Prostate gland (tissue), 2 donors: ENCODE results near the gene GFOD2. TPM values are rescaled to one million over a fixed set of nuclear protein-coding genes. Genes with fewer than 3 reads are reported as not detected.

ENCODE experiments used
- DNase-seq: peaks from one replicate; pipeline ENCODE4 v3.0.0-alpha.2; 2019; ENCODE audit warnings: low spot score
- H3K27ac ChIP-seq, 2 donors: fragments of 200-600 bp; sonication (generic); 2 replicates each; pipeline ENCODE4 v1.5.1; 2017 to 2019
- H3K27me3 ChIP-seq: fragments of 200-600 bp; sonication (generic); replicated peaks from 2 replicates; pipeline ENCODE4 v1.5.1; 2019; ENCODE audit not compliant: insufficient read depth
- H3K36me3 ChIP-seq, 2 donors: fragments of 200-600 bp; sonication (generic); 1 replicate in 1 of 2; 2 replicates in 1 of 2; pipeline versions ENCODE4 v1.5.1 to v1.8.1; 2017 to 2019
- H3K4me1 ChIP-seq: fragments of 200-600 bp; sonication (generic); replicated peaks from 2 replicates; pipeline ENCODE4 v1.5.1; 2019
- H3K4me3 ChIP-seq, 2 donors: fragments of 200-600 bp; sonication (generic); 2 replicates each; pipeline ENCODE4 v1.5.1; 2017 to 2019
- H3K9me3 ChIP-seq: fragments of 200-600 bp; sonication (generic); 2 replicates; pipeline ENCODE4 v1.5.1; 2017
- CTCF ChIP-seq, 4 experiments: fragments of 200-600 bp in 2 of 4; fragments of 450-650 bp in 2 of 4; sonication (generic) in 2 of 4; IDR thresholded peaks; 1 replicate in 3 of 4; 2 replicates in 1 of 4; pipeline ENCODE4 v1.5.1; 2016 to 2019; ENCODE audit warnings: antibody characterized with exemption in 4 of 4, mild to moderate bottlenecking in 2 of 4, moderate library complexity in 2 of 4
- POLR2A ChIP-seq: fragments of 450-650 bp; IDR thresholded peaks from one replicate; pipeline ENCODE4 v1.6.1; 2016; ENCODE audit warnings: antibody characterized with exemption, mild to moderate bottlenecking
- POLR2AphosphoS5 ChIP-seq: sonication (generic); formaldehyde crosslinking; IDR thresholded peaks from one replicate; pipeline ENCODE4 v1.6.1; 2017; ENCODE audit warnings: antibody characterized with exemption
- WGBS: methylation state at CpG from one replicate; pipeline ENCODE4 v1.1.5; 2018; 5-methylcytosine and 5-hydroxymethylcytosine counted together
- intact Hi-C: fragments of 100-400 bp; cut with DNase I; formaldehyde crosslinking; loops from one replicate; pipeline ENCODE4 v1.14.2; 2022
- total RNA-seq, 2 donors: library from RNA; depleted of rRNA; stranded (reverse); fragments of >200 nt; gene quantifications; one replicate each; pipeline ENCODE4 v1.1.0, GENCODE V29; 2016

The GFOD2 gene
- total RNA-seq, 2 donors from 2014 or later: 16.0 to 27.4 TPM

DNA sequence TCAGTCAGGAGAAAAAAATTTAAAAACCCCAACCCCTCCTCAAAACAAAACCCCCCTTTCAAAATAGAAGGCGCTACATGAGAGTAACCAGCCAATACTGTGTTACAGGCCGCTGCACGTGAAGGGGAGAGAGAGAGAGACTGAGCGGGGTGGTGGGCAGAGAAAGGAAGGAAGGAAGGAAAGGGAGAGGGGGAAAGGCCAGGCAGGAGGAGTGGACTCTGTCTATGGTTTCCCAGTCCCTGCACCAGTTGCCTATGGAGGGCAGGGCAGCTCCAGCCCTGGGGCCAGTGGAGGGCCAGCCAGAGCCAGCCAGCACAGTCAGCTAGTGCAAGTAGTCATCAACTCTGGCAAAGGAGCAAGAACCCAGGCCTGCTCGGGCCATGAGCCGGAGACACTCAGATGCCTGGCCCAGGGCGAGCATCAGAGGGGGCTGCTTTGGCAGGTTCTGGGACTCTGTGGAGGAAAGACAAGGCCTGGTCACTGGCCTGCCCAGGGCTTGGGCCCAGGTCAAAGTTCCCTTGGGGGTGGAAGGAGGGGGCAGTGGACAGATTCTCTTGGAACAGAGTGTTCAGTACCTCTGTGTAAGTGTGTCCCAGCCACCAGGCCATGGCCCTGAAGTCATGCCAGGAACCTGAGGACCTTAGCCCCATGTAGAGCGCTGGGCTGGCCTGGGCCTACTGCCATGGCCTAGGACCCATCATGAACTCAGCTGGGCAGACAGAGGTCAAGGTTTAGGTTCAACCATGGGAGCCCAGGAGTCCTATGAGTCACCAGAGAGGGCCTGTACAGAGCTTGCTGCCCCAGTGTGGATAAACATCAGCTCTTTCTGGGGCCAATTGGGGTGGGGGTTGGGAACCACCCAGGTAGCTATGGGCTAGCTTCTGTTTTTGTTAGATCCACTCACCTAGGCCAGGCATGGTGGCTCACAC, 7.3 kb upstream of the GFOD2 start:
- intact Hi-C loops: no loop called here

DNA sequence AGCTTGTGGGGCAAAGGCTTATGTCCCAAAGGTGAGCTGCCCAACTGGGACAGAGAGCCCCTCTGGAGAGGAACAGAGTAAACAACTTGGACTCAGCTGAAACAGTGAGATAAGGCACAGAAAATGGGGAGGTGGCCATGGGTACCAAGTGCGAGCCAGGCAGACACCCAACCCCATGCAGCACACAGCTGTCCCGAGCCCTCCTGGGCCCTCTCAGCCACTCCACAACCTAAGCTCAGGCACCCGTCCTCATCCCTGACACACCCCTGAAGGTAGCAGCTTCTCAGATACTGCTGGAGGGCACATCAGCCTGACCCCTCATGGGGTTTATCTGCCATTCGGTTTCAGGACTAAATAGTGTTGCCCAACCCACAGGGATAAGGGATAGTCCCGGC, 4.8 kb upstream of the GFOD2 start:
- 93% methylated on average over 5 of the region's 5 CpGs for WGBS
- H3K4me3 ChIP-seq: no peak overlapping the region
- intact Hi-C loops: no loop called here
- TF ChIP-seq POLR2AphosphoS5 (no peak), POLR2A (no peak), CTCF (IDR thresholded peaks at IDR 0.05) (no peak)
- no peaks in the 10 kb centered on the region for H3K9me3 ChIP-seq
- H3K27me3 ChIP-seq: no peaks in the 10 kb centered on the region
- no peak for DNase-seq
- H3K4me1 ChIP-seq: no peaks in the 10 kb centered on the region
- no peak overlapping the region for H3K27ac ChIP-seq
- H3K36me3 ChIP-seq: peaks cover 0 to 10% of the 10 kb centered on the region in 2 donors

More for the DNA sequence above, 7.3 kb upstream of the GFOD2 start:
- no peak overlapping the region for H3K27ac ChIP-seq
- H3K9me3 ChIP-seq: no peaks in the 10 kb centered on the region
- H3K36me3 ChIP-seq: peaks cover 7 to 16% of the 10 kb centered on the region in 2 donors
- TF ChIP-seq POLR2AphosphoS5 (no peak), CTCF (IDR thresholded peaks at IDR 0.05) (no peak), POLR2A (no peak)
- no peak overlapping the region for H3K4me3 ChIP-seq
- H3K4me1 ChIP-seq: no peaks in the 10 kb centered on the region
- no peaks in the 10 kb centered on the region for H3K27me3 ChIP-seq
- 96% methylated on average over 8 of the region's 8 CpGs for WGBS
- no peak for DNase-seq

- intact Hi-C loops: no loop called here
- Histone ChIP-seq H3K27ac (no peak overlapping the region), H3K4me1 (no peaks in the 10 kb centered on the region), H3K4me3 (no peak overlapping the region), H3K36me3 (peaks cover 0 to 4% of the 10 kb centered on the region in 2 donors), H3K9me3 (no peaks in the 10 kb centered on the region), H3K27me3 (no peaks in the 10 kb centered on the region)
- no peak for DNase-seq
- 92% methylated on average over 5 of the region's 5 CpGs for WGBS
- TF ChIP-seq POLR2AphosphoS5: no peak
- no peak for TF ChIP-seq CTCF (IDR thresholded peaks at IDR 0.05)
- TF ChIP-seq POLR2A: no peak
Observed at GRCh38 chr16:67723151-67723910, 4.2 kb upstream of the GFOD2 start.

DNA sequence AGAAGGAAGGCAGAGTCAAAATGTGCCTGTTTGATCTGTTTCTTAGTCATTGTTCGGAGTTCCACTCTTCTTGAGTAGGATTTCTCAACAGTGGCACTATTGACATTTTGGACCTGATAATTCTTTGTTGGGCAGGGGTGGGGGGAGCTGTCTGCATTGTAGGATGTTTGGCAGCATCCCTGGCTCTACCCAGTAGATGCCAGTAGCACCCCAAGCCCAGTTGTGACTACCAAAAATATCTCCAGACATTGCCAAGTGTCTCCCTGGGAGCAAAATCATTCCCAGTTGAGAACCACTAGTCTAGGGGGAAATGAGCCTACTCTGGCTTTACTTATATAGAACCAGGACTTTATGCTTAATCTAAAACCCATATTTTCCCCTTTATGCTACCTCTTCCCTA, 1.1 kb upstream of the GFOD2 start:
- TF ChIP-seq CTCF (IDR thresholded peaks at IDR 0.05): no peak
- no peak for TF ChIP-seq POLR2A
- TF ChIP-seq POLR2AphosphoS5: no peak
- 27% methylated on average over 1 of the region's 1 CpG for WGBS
- Histone ChIP-seq H3K27ac (peak overlapping the region; percentile 70 to 73), H3K4me1 (no peaks in the 10 kb centered on the region), H3K9me3 (no peaks in the 10 kb centered on the region), H3K4me3 (no peak overlapping the region), H3K27me3 (no peaks in the 10 kb centered on the region), H3K36me3 (no peaks in the 10 kb centered on the region)
- no peak for DNase-seq
- intact Hi-C loops: no loop called here
